Right renal pelvis (tissue), 4 donors: ENCODE results near the gene NEK10. TPM values are rescaled to one million over a fixed set of nuclear protein-coding genes. Genes with fewer than 3 reads are reported as not detected.

ENCODE experiments used
- DNase-seq, 4 donors: peaks; one replicate each; pipeline ENCODE4 v3.0.0-alpha.2; 2013; ENCODE audit warnings: low read depth in 4 of 4, low spot score in 3 of 4, missing footprints in 1 of 4
- polyA plus RNA-seq, 4 donors: library from polyadenylated mRNA; unstranded; fragments of 120-200 nt; gene quantifications; one replicate each; pipeline ENCODE4 v1.2.1, GENCODE V29; 2013; ENCODE audit not compliant: insufficient read length in 4 of 4

NEK10 gene
- polyA plus RNA-seq, 4 donors: 1.7 to 1.9 (median 1.8) TPM

GRCh38 chr3:27076815-27077630 is 292.2 kb downstream of the NEK10 start:
- DNase-seq: no peak

- no peak for DNase-seq
Observed at GRCh38 chr3:27074914-27075313, 294.3 kb downstream of the NEK10 start.

GRCh38 chr3:27073912-27074311 is 295.3 kb downstream of the NEK10 start:
- no peak for DNase-seq

- peak in 1 of 4 donors; percentile 47 for DNase-seq
Observed at GRCh38 chr3:27072810-27073651, 296.2 kb downstream of the NEK10 start.

- DNase-seq: no peak
Observed at GRCh38 chr3:27060336-27060735, 308.8 kb downstream of the NEK10 start.

Other genes starting within 250 kb of the NEK10 start
- gene SLC4A7, start 115.0 kb upstream of the NEK10 start, polyA plus RNA-seq: 10 to 100 TPM; 20.2 to 24.2 (median 22.2) TPM